ENCODE results near the gene LIMCH1.
"Not testable (repeated sequence)": the region's sequence is repeated elsewhere in the genome, so short reads cannot be mapped to it uniquely, and the experiment has no call there.

The LIMCH1 gene

DNA sequence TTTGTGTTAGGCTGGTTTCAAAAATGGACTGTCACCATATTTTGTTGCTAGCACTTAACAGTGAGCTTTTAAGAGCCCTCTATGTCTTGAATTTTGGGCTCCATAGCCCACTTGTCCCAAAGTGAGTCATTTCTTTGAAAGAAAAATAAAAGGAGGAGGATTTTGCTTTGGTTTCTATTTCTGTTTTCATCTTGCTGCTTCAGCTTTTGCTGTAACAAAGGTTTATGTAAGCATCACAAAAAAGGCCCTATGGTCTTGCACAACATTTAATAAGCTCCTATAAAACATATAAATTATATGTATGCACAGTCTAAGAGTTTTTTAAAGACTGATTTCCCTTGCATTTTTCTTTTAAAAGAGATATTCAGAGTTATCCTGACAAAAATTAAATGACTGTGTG, 105.4 kb downstream of the LIMCH1 start:
- TF ChIP-seq, protein P1, sequence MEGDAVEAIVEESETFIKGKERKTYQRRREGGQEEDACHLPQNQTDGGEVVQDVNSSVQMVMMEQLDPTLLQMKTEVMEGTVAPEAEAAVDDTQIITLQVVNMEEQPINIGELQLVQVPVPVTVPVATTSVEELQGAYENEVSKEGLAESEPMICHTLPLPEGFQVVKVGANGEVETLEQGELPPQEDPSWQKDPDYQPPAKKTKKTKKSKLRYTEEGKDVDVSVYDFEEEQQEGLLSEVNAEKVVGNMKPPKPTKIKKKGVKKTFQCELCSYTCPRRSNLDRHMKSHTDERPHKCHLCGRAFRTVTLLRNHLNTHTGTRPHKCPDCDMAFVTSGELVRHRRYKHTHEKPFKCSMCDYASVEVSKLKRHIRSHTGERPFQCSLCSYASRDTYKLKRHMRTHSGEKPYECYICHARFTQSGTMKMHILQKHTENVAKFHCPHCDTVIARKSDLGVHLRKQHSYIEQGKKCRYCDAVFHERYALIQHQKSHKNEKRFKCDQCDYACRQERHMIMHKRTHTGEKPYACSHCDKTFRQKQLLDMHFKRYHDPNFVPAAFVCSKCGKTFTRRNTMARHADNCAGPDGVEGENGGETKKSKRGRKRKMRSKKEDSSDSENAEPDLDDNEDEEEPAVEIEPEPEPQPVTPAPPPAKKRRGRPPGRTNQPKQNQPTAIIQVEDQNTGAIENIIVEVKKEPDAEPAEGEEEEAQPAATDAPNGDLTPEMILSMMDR (conservative IDR thresholded peaks at IDR 0.05; ENCODE audit: low read depth, low read length), result no peak
- DNase-seq (ENCODE audit: low read depth), result no peak
- no peak overlapping the region for H3K4me3 ChIP-seq (ENCODE audit: low read depth, low read length)

DNA sequence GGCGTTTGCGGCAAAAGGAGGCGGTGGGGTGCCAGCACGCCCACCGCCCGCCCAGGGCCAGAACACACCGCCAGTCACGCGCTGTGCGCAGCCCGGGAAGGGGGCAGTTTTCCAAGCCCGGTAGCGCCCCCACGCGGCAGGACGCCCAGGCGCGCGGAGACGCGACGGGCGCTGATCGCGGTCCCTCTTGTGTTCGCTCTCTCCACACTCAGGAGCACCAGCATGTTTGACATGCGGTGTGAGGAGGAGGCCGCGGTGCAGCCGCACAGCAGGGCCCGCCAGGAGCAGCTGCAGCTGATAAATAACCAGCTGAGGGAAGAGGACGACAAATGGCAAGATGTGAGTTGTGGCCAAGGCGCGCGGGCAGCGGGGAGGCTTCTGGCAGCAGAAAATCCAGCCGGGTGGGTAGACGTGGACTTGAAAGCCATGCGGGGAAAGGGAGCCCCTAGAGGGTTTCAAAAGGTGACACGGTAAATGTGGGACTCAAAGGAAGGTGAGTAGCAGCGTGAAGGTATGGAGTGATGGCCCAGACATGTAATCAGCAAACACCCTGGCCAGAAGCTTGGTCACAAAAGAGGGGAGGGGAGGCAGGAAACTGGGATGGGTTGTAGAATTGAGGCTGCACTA, 106.4 kb downstream of the LIMCH1 start:
- peak overlapping the region; percentile 23 for H3K4me3 ChIP-seq (ENCODE audit: low read depth, low read length)
- TF ChIP-seq, protein P1 (conservative IDR thresholded peaks at IDR 0.05; ENCODE audit: low read depth, low read length), result peak; percentile 77
- DNase-seq (ENCODE audit: low read depth), result peak; percentile 61

DNA sequence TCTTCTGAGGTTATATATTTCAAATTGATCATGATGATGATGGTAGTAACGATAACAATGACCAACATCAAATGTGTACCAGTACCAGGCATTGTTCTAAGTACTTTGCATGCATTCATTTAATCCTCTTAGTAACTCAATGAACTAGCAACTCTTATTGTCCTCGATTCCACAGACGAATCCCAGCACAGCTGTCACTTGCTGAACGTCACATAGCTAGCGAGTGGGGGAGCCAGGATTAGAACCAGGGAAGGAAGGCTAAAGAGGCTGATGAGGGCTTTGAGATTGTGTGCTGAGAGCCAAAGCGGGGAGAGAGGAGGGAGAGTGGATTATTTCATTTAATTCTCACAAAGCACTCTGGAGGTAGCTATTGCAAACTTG, 106.9 kb downstream of the LIMCH1 start:
- DNase-seq (ENCODE audit: low read depth), result no peak
- no peak overlapping the region for H3K4me3 ChIP-seq (ENCODE audit: low read depth, low read length)
- TF ChIP-seq, protein P1 (conservative IDR thresholded peaks at IDR 0.05; ENCODE audit: low read depth, low read length), result no peak

DNA sequence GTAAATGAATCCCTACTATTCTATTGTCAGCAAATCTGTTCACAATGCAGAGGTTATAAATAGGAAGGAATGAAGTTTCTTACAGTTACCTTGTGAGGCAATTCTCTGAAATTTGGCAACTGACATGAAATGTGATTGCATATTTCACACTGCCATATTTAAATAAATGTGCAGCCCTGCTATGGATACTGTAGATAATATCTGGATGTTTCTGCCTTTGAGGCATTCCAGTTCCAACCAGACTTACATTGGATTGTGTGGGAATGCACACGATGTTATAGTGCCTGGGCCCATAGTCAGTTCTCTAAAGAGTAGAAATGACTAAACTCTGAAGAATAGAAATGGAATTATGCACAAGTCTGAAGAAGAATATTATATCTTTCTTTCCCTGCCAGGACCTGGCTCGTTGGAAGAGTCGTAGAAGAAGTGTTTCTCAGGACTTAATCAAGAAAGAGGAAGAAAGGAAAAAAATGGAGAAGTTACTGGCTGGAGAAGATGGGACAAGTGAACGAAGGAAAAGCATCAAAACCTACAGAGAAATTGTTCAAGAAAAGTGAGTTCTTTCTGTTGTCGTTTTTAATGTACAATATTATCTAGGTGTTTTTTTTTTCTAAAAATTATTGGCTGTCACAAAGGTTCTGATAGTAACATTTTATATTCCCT, 107.9 kb downstream of the LIMCH1 start:
- DNase-seq (ENCODE audit: low read depth), result no peak

DNA sequence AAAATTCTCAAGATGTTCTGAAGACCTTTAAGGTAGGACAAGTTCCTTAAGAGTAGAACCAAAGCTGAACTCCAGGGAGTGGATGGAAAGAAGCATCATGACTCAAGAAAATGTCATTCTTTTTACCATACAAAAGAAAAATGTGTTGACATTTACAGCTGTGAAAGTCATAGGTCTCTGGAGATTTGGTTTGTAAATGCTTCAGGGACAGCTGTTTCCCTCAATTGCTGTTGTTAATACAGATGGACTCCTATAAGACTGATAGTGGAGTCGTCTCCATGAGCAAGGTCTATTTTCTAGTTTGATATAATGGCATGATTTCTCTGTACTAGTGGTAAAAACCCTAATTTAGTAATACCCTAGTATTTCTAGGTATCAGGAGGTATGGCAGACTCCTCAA, 108.9 kb downstream of the LIMCH1 start:
- TF ChIP-seq, protein P1 (conservative IDR thresholded peaks at IDR 0.05; ENCODE audit: low read depth, low read length), result no peak
- no peak for DNase-seq (ENCODE audit: low read depth)
- H3K4me3 ChIP-seq (ENCODE audit: low read depth, low read length), result no peak overlapping the region

More for the DNA sequence above, 107.9 kb downstream of the LIMCH1 start:
- TF ChIP-seq, protein P1 (conservative IDR thresholded peaks at IDR 0.05; ENCODE audit: low read depth, low read length), result no peak
- H3K4me3 ChIP-seq (ENCODE audit: low read depth, low read length), result no peak overlapping the region

DNA sequence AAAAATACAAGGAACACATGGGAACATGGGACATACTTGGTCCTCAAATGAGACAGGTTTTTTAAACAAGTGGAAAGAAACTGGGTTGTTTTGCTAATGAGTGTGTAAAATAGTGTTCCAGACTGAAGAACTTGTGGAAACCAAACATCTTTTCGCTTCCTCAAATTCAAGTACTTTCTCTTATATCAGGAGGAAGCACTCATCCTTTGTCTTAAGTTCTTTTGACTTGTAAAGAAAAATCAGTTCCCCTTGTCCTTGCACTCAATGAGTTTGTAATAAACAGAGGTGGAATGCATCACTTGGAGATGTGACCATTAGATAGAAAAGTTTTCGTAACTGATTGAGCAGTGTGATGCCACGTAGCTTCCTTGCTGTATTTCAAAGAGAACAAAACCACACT, 109.4 kb downstream of the LIMCH1 start:
- TF ChIP-seq, protein P1 (conservative IDR thresholded peaks at IDR 0.05; ENCODE audit: low read depth, low read length), result no peak
- DNase-seq (ENCODE audit: low read depth), result no peak
- H3K4me3 ChIP-seq (ENCODE audit: low read depth, low read length), result no peak overlapping the region

DNA sequence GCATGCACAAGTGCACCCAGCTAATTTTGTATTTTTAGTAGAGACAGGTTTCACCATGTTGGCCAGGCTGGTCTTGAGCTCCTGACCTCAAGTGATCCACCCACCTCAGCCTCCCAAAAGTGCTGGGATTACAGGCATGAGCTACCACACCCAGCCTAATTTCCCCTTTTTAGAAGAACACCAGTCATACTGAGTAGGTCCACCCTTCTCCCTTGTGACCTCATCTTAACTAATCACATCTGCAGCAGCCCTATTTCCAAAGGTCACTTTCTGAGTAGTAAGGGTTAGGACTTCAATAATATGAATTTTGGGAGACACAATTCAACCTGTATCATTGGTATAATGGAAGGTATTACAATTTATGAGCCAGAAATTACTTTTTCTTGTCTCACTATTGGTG, 113.2 kb downstream of the LIMCH1 start:
- not testable (repeated sequence) for H3K4me3 ChIP-seq (ENCODE audit: low read depth, low read length); DNase-seq (ENCODE audit: low read depth)
